WTC11 (cell line): Measurements from ENCODE around the gene FRMD4A. TPM values are rescaled to one million over a fixed set of nuclear protein-coding genes. Genes with fewer than 3 reads are reported as not detected.

Source experiments
- ATAC-seq: fragments of 200-7000 bp; cut with Tn5 transposase; 2 replicates; pipeline ENCODE4 v1.10.0; 2021; ENCODE audit warnings: mild to moderate bottlenecking, moderate library complexity
- CTCF ChIA-PET: fragments of 300-600 bp; sonication (Branson Sonifier 250); formaldehyde crosslinking; loops from one replicate; lab custom pipeline; 2021; ENCODE audit warnings: antibody characterized with exemption; lab: Charles Lee
- POLR2A ChIA-PET: fragments of 350-600 bp; sonication (Branson Sonifier 250); formaldehyde crosslinking; loops from one replicate; lab custom pipeline; 2021; ENCODE audit warnings: antibody characterized with exemption; lab: Charles Lee
- DNase-seq: peaks from one replicate; pipeline ENCODE4 v3.0.0; 2021; ENCODE audit warnings: low spot score
- H3K27ac Mint-ChIP-seq: 2 replicates; pipeline ENCODE4 v1.8.0; 2021; ENCODE audit warnings: mixed read lengths
- H3K27me3 Mint-ChIP-seq: 2 replicates; pipeline ENCODE4 v1.8.0; 2021; ENCODE audit warnings: low read depth, mild to moderate bottlenecking, moderate library complexity, mixed read lengths
- H3K36me3 Mint-ChIP-seq: 2 replicates; pipeline ENCODE4 v1.8.0; 2021; ENCODE audit warnings: mixed read lengths
- H3K4me1 Mint-ChIP-seq: 2 replicates; pipeline ENCODE4 v1.8.0; 2022; ENCODE audit warnings: mixed read lengths
- H3K4me3 Mint-ChIP-seq: 2 replicates; pipeline ENCODE4 v1.8.0; 2021; ENCODE audit warnings: mild to moderate bottlenecking, moderate library complexity, mixed read lengths
- H3K9me3 Mint-ChIP-seq: 2 replicates; pipeline ENCODE4 v1.8.0; 2021; ENCODE audit warnings: mixed read lengths
- CDX4 ChIP-seq: fragments of 250-450 bp; sonication (Bioruptor Pico); IDR thresholded peaks from 2 replicates; pipeline ENCODE4 v1.9.0; 2021; ENCODE audit warnings: moderate library complexity, mild to moderate bottlenecking, inconsistent platforms, borderline replicate concordance
- CTCF ChIP-seq: fragments of 200-600 bp; IDR thresholded peaks from 2 replicates; pipeline ENCODE4 v1.8.0; 2022; ENCODE audit warnings: antibody characterized with exemption
- EMX1 ChIP-seq: fragments of 250-450 bp; sonication (Bioruptor Pico); IDR thresholded peaks from 2 replicates; pipeline ENCODE4 v1.8.0; 2021; ENCODE audit warnings: mild to moderate bottlenecking
- FOXP1 ChIP-seq: sonication (generic); formaldehyde crosslinking; IDR thresholded peaks from 2 replicates; pipeline ENCODE4 v1.8.0; 2022; ENCODE audit warnings: missing genetic modification reagents, mild to moderate bottlenecking, moderate library complexity, borderline replicate concordance
- GABPB1 ChIP-seq: sonication (generic); formaldehyde crosslinking; IDR thresholded peaks from 2 replicates; pipeline ENCODE4 v1.8.1; 2023; ENCODE audit warnings: mild to moderate bottlenecking, missing genetic modification reagents
- GRHL2 ChIP-seq: fragments of 250-450 bp; sonication (Bioruptor Pico); IDR thresholded peaks from 2 replicates; pipeline ENCODE4 v1.8.0; 2022; ENCODE audit warnings: mild to moderate bottlenecking, moderate library complexity; ENCODE audit not compliant: insufficient replicate concordance, severe bottlenecking
- IRF2 ChIP-seq: sonication (generic); formaldehyde crosslinking; IDR thresholded peaks from 2 replicates; pipeline ENCODE4 v1.8.0; 2022; ENCODE audit warnings: low read depth, missing genetic modification reagents, borderline replicate concordance
- MXD4 ChIP-seq: fragments of 250-450 bp; sonication (Bioruptor Pico); IDR thresholded peaks from 2 replicates; pipeline ENCODE4 v1.8.0; 2021; ENCODE audit warnings: mild to moderate bottlenecking, moderate library complexity, borderline replicate concordance
- NFE2L1 ChIP-seq: sonication (generic); formaldehyde crosslinking; IDR thresholded peaks from 2 replicates; pipeline ENCODE4 v1.8.1; 2023; ENCODE audit warnings: missing genetic modification reagents
- OVOL2 ChIP-seq: fragments of 250-450 bp; sonication (Bioruptor Pico); IDR thresholded peaks from 2 replicates; pipeline ENCODE4 v1.9.0; 2021; ENCODE audit warnings: mild to moderate bottlenecking, borderline replicate concordance
- RELA ChIP-seq: sonication (generic); formaldehyde crosslinking; IDR thresholded peaks from 2 replicates; pipeline ENCODE4 v1.8.1; 2022; ENCODE audit warnings: missing genetic modification reagents, mild to moderate bottlenecking, borderline replicate concordance
- RORB ChIP-seq: fragments of 250-450 bp; sonication (Bioruptor Pico); IDR thresholded peaks from 2 replicates; pipeline ENCODE4 v1.9.0; 2021; ENCODE audit warnings: mild to moderate bottlenecking
- TP53 ChIP-seq: sonication (generic); formaldehyde crosslinking; IDR thresholded peaks from 2 replicates; pipeline ENCODE4 v1.8.1; 2023; ENCODE audit warnings: mild to moderate bottlenecking, missing genetic modification reagents
- ZNF138 ChIP-seq: sonication (generic); formaldehyde crosslinking; conservative IDR thresholded peaks from 2 replicates; pipeline ENCODE4 v1.8.1; 2022; ENCODE audit warnings: mild to moderate bottlenecking, moderate library complexity, missing genetic modification reagents
- ZNF232 ChIP-seq: sonication (generic); formaldehyde crosslinking; IDR thresholded peaks from 2 replicates; pipeline ENCODE4 v1.8.0; 2022; ENCODE audit warnings: mild to moderate bottlenecking, missing genetic modification reagents
- total RNA-seq: library from RNA; stranded (reverse); gene quantifications from 3 replicates; pipeline ENCODE4 v1.2.3, GENCODE V29; 2021
- TF ChIP-seq, protein P1 (sequence below): sonication (generic); formaldehyde crosslinking; IDR thresholded peaks from 2 replicates; pipeline ENCODE4 v1.8.0; 2023; ENCODE audit warnings: missing genetic modification reagents, mild to moderate bottlenecking, borderline replicate concordance
- TF ChIP-seq, protein P2 (sequence below): sonication (generic); formaldehyde crosslinking; IDR thresholded peaks from 2 replicates; pipeline ENCODE4 v1.8.0; 2023; ENCODE audit warnings: mild to moderate bottlenecking, missing genetic modification reagents
- TF ChIP-seq, protein P3 (sequence below): sonication (generic); formaldehyde crosslinking; IDR thresholded peaks from 2 replicates; pipeline ENCODE4 v1.8.1; 2022; ENCODE audit warnings: low read depth, missing genetic modification reagents, borderline replicate concordance
- TF ChIP-seq, protein P4 (sequence below): sonication (generic); formaldehyde crosslinking; IDR thresholded peaks from 2 replicates; pipeline ENCODE4 v1.8.1; 2023; ENCODE audit warnings: mild to moderate bottlenecking, missing genetic modification reagents, borderline replicate concordance

The FRMD4A gene
- total RNA-seq, 1 experiment from 2014 or later: 35.5 TPM

GRCh38 chr10:13944823-13945222, 385.9 kb downstream of the FRMD4A start:
- DNase-seq: no peak
- CTCF ChIA-PET: no interaction called here
- H3K27ac Mint-ChIP-seq: no peak overlapping the region
- H3K9me3 Mint-ChIP-seq: peaks cover 8% of the 10 kb centered on the region
- POLR2A ChIA-PET: no interaction called here
- TF ChIP-seq OVOL2 (CRISPR knock-in tag) (no peak), MXD4 (CRISPR knock-in tag) (no peak), RORB (no peak), NFE2L1 (CRISPR knock-in tag) (no peak)
- TF ChIP-seq, protein P1, sequence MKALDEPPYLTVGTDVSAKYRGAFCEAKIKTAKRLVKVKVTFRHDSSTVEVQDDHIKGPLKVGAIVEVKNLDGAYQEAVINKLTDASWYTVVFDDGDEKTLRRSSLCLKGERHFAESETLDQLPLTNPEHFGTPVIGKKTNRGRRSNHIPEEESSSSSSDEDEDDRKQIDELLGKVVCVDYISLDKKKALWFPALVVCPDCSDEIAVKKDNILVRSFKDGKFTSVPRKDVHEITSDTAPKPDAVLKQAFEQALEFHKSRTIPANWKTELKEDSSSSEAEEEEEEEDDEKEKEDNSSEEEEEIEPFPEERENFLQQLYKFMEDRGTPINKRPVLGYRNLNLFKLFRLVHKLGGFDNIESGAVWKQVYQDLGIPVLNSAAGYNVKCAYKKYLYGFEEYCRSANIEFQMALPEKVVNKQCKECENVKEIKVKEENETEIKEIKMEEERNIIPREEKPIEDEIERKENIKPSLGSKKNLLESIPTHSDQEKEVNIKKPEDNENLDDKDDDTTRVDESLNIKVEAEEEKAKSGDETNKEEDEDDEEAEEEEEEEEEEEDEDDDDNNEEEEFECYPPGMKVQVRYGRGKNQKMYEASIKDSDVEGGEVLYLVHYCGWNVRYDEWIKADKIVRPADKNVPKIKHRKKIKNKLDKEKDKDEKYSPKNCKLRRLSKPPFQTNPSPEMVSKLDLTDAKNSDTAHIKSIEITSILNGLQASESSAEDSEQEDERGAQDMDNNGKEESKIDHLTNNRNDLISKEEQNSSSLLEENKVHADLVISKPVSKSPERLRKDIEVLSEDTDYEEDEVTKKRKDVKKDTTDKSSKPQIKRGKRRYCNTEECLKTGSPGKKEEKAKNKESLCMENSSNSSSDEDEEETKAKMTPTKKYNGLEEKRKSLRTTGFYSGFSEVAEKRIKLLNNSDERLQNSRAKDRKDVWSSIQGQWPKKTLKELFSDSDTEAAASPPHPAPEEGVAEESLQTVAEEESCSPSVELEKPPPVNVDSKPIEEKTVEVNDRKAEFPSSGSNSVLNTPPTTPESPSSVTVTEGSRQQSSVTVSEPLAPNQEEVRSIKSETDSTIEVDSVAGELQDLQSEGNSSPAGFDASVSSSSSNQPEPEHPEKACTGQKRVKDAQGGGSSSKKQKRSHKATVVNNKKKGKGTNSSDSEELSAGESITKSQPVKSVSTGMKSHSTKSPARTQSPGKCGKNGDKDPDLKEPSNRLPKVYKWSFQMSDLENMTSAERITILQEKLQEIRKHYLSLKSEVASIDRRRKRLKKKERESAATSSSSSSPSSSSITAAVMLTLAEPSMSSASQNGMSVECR: no peak
- TF ChIP-seq, protein P2, sequence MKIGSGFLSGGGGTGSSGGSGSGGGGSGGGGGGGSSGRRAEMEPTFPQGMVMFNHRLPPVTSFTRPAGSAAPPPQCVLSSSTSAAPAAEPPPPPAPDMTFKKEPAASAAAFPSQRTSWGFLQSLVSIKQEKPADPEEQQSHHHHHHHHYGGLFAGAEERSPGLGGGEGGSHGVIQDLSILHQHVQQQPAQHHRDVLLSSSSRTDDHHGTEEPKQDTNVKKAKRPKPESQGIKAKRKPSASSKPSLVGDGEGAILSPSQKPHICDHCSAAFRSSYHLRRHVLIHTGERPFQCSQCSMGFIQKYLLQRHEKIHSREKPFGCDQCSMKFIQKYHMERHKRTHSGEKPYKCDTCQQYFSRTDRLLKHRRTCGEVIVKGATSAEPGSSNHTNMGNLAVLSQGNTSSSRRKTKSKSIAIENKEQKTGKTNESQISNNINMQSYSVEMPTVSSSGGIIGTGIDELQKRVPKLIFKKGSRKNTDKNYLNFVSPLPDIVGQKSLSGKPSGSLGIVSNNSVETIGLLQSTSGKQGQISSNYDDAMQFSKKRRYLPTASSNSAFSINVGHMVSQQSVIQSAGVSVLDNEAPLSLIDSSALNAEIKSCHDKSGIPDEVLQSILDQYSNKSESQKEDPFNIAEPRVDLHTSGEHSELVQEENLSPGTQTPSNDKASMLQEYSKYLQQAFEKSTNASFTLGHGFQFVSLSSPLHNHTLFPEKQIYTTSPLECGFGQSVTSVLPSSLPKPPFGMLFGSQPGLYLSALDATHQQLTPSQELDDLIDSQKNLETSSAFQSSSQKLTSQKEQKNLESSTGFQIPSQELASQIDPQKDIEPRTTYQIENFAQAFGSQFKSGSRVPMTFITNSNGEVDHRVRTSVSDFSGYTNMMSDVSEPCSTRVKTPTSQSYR: no peak
- TF ChIP-seq, protein P3, sequence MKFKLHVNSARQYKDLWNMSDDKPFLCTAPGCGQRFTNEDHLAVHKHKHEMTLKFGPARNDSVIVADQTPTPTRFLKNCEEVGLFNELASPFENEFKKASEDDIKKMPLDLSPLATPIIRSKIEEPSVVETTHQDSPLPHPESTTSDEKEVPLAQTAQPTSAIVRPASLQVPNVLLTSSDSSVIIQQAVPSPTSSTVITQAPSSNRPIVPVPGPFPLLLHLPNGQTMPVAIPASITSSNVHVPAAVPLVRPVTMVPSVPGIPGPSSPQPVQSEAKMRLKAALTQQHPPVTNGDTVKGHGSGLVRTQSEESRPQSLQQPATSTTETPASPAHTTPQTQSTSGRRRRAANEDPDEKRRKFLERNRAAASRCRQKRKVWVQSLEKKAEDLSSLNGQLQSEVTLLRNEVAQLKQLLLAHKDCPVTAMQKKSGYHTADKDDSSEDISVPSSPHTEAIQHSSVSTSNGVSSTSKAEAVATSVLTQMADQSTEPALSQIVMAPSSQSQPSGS (CRISPR knock-in tag): no peak
- H3K27me3 Mint-ChIP-seq: no peaks in the 10 kb centered on the region
- H3K36me3 Mint-ChIP-seq: no peaks in the 10 kb centered on the region
- peaks cover 28% of the 10 kb centered on the region for H3K4me1 Mint-ChIP-seq
- no peak overlapping the region for H3K4me3 Mint-ChIP-seq
- no peak for ATAC-seq

- peaks cover 28% of the 10 kb centered on the region for H3K4me1 Mint-ChIP-seq
- no peak overlapping the region for H3K4me3 Mint-ChIP-seq
- POLR2A ChIA-PET: no interaction called here
- CTCF ChIA-PET: no interaction called here
- ATAC-seq (peak; percentile 48; the same call in 1 of the 2 replicates), DNase-seq (peak; percentile 37)
- H3K36me3 Mint-ChIP-seq: no peaks in the 10 kb centered on the region
- no peak overlapping the region for H3K27ac Mint-ChIP-seq
- peaks cover 8% of the 10 kb centered on the region for H3K9me3 Mint-ChIP-seq
- no peaks in the 10 kb centered on the region for H3K27me3 Mint-ChIP-seq
- TF ChIP-seq RELA: no peak
- TF ChIP-seq ZNF232 (CRISPR knock-in tag): no peak
- TF ChIP-seq FOXP1 (CRISPR knock-in tag): no peak
- TF ChIP-seq GABPB1 (CRISPR knock-in tag): no peak
- TF ChIP-seq, protein P4, sequence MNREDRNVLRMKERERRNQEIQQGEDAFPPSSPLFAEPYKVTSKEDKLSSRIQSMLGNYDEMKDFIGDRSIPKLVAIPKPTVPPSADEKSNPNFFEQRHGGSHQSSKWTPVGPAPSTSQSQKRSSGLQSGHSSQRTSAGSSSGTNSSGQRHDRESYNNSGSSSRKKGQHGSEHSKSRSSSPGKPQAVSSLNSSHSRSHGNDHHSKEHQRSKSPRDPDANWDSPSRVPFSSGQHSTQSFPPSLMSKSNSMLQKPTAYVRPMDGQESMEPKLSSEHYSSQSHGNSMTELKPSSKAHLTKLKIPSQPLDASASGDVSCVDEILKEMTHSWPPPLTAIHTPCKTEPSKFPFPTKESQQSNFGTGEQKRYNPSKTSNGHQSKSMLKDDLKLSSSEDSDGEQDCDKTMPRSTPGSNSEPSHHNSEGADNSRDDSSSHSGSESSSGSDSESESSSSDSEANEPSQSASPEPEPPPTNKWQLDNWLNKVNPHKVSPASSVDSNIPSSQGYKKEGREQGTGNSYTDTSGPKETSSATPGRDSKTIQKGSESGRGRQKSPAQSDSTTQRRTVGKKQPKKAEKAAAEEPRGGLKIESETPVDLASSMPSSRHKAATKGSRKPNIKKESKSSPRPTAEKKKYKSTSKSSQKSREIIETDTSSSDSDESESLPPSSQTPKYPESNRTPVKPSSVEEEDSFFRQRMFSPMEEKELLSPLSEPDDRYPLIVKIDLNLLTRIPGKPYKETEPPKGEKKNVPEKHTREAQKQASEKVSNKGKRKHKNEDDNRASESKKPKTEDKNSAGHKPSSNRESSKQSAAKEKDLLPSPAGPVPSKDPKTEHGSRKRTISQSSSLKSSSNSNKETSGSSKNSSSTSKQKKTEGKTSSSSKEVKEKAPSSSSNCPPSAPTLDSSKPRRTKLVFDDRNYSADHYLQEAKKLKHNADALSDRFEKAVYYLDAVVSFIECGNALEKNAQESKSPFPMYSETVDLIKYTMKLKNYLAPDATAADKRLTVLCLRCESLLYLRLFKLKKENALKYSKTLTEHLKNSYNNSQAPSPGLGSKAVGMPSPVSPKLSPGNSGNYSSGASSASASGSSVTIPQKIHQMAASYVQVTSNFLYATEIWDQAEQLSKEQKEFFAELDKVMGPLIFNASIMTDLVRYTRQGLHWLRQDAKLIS (CRISPR knock-in tag): no peak
- no peak for TF ChIP-seq TP53 (CRISPR knock-in tag)
- TF ChIP-seq CDX4 (CRISPR knock-in tag): no peak
- no peak for TF ChIP-seq GRHL2 (CRISPR knock-in tag)
- no peak for TF ChIP-seq IRF2
- no peak for TF ChIP-seq ZNF138 (CRISPR knock-in tag)
- no peak for TF ChIP-seq CTCF
- TF ChIP-seq EMX1: no peak
Measured at GRCh38 chr10:13943735-13944398, 386.9 kb downstream of the FRMD4A start.
